ENCODE data around the gene SLC8A2.
"Not testable (repeated sequence)": the region's sequence is repeated elsewhere in the genome, so short reads cannot be mapped to it uniquely, and the experiment has no call there.

Gene SLC8A2

GRCh38 chr19:47387623-47388022 lies 84.1 kb downstream of the SLC8A2 start:
- H3K27ac ChIP-seq (ENCODE audit: low read depth, low read length); H3K36me3 ChIP-seq (ENCODE audit: control insufficient read depth, insufficient read depth, low read length); H3K4me3 ChIP-seq (ENCODE audit: low read depth, low read length); H3K9ac ChIP-seq (ENCODE audit: low read length); H3K9me3 ChIP-seq (ENCODE audit: control insufficient read depth, insufficient read depth, low read depth, low read length); H3K27me3 ChIP-seq (ENCODE audit: control insufficient read depth, insufficient read depth, low read length): not testable (repeated sequence)
- peaks cover 16% of the 10 kb centered on the region; the same call in 1 of the 2 replicates for H3K4me1 ChIP-seq (ENCODE audit: control insufficient read depth, insufficient read depth, low read length)

GRCh38 chr19:47386582-47386981 lies 85.1 kb downstream of the SLC8A2 start:
- not testable (repeated sequence) for H3K9ac ChIP-seq (ENCODE audit: low read length); H3K36me3 ChIP-seq (ENCODE audit: control insufficient read depth, insufficient read depth, low read length); H3K9me3 ChIP-seq (ENCODE audit: control insufficient read depth, insufficient read depth, low read depth, low read length); H3K4me3 ChIP-seq (ENCODE audit: low read depth, low read length); H3K27me3 ChIP-seq (ENCODE audit: control insufficient read depth, insufficient read depth, low read length); H3K27ac ChIP-seq (ENCODE audit: low read depth, low read length)
- peaks cover 13% of the 10 kb centered on the region; the same call in 1 of the 2 replicates for H3K4me1 ChIP-seq (ENCODE audit: control insufficient read depth, insufficient read depth, low read length)

GRCh38 chr19:47384533-47384932 lies 87.2 kb downstream of the SLC8A2 start:
- H3K4me3 ChIP-seq (ENCODE audit: low read depth, low read length); H3K27me3 ChIP-seq (ENCODE audit: control insufficient read depth, insufficient read depth, low read length); H3K27ac ChIP-seq (ENCODE audit: low read depth, low read length); H3K4me1 ChIP-seq (ENCODE audit: control insufficient read depth, insufficient read depth, low read length); H3K9me3 ChIP-seq (ENCODE audit: control insufficient read depth, insufficient read depth, low read depth, low read length); H3K9ac ChIP-seq (ENCODE audit: low read length): not testable (repeated sequence)
- H3K36me3 ChIP-seq (ENCODE audit: control insufficient read depth, insufficient read depth, low read length): peaks cover 29% of the 10 kb centered on the region

- not testable (repeated sequence) for H3K27ac ChIP-seq (ENCODE audit: low read depth, low read length); H3K9me3 ChIP-seq (ENCODE audit: control insufficient read depth, insufficient read depth, low read depth, low read length); H3K4me3 ChIP-seq (ENCODE audit: low read depth, low read length); H3K27me3 ChIP-seq (ENCODE audit: control insufficient read depth, insufficient read depth, low read length); H3K4me1 ChIP-seq (ENCODE audit: control insufficient read depth, insufficient read depth, low read length); H3K9ac ChIP-seq (ENCODE audit: low read length)
- peaks cover 35% of the 10 kb centered on the region for H3K36me3 ChIP-seq (ENCODE audit: control insufficient read depth, insufficient read depth, low read length)
Measured at GRCh38 chr19:47383890-47384289, 87.8 kb downstream of the SLC8A2 start.

- Histone ChIP-seq H3K27me3 (ENCODE audit: control insufficient read depth, insufficient read depth, low read length) (no peaks in the 10 kb centered on the region), H3K4me1 (ENCODE audit: control insufficient read depth, insufficient read depth, low read length) (peaks cover 6% of the 10 kb centered on the region; the same call in 1 of the 2 replicates), H3K9me3 (ENCODE audit: control insufficient read depth, insufficient read depth, low read depth, low read length) (no peaks in the 10 kb centered on the region), H3K4me3 (ENCODE audit: low read depth, low read length) (no peak overlapping the region), H3K9ac (ENCODE audit: low read length) (no peak overlapping the region), H3K36me3 (ENCODE audit: control insufficient read depth, insufficient read depth, low read length) (peaks cover 54% of the 10 kb centered on the region), H3K27ac (ENCODE audit: low read depth, low read length) (no peak overlapping the region)
Measured at GRCh38 chr19:47381653-47382279, 89.9 kb downstream of the SLC8A2 start.

- Histone ChIP-seq H3K36me3 (ENCODE audit: control insufficient read depth, insufficient read depth, low read length) (peaks cover 60% of the 10 kb centered on the region), H3K4me3 (ENCODE audit: low read depth, low read length) (no peak overlapping the region), H3K27me3 (ENCODE audit: control insufficient read depth, insufficient read depth, low read length) (no peaks in the 10 kb centered on the region), H3K27ac (ENCODE audit: low read depth, low read length) (no peak overlapping the region), H3K9me3 (ENCODE audit: control insufficient read depth, insufficient read depth, low read depth, low read length) (no peaks in the 10 kb centered on the region), H3K4me1 (ENCODE audit: control insufficient read depth, insufficient read depth, low read length) (peaks cover 6% of the 10 kb centered on the region; the same call in 1 of the 2 replicates), H3K9ac (ENCODE audit: low read length) (no peak overlapping the region)
Measured at GRCh38 chr19:47381121-47381520, 90.6 kb downstream of the SLC8A2 start.

GRCh38 chr19:47380559-47380958 lies 91.1 kb downstream of the SLC8A2 start:
- H3K4me3 ChIP-seq (ENCODE audit: low read depth, low read length): no peak overlapping the region
- no peak overlapping the region for H3K27ac ChIP-seq (ENCODE audit: low read depth, low read length)
- no peaks in the 10 kb centered on the region for H3K27me3 ChIP-seq (ENCODE audit: control insufficient read depth, insufficient read depth, low read length)
- H3K9me3 ChIP-seq (ENCODE audit: control insufficient read depth, insufficient read depth, low read depth, low read length): no peaks in the 10 kb centered on the region
- peaks cover 6% of the 10 kb centered on the region; the same call in 1 of the 2 replicates for H3K4me1 ChIP-seq (ENCODE audit: control insufficient read depth, insufficient read depth, low read length)
- H3K9ac ChIP-seq (ENCODE audit: low read length): no peak overlapping the region
- H3K36me3 ChIP-seq (ENCODE audit: control insufficient read depth, insufficient read depth, low read length): peaks cover 66% of the 10 kb centered on the region

GRCh38 chr19:47379381-47379938 lies 92.2 kb downstream of the SLC8A2 start:
- Histone ChIP-seq H3K9me3 (ENCODE audit: control insufficient read depth, insufficient read depth, low read depth, low read length) (no peaks in the 10 kb centered on the region), H3K9ac (ENCODE audit: low read length) (no peak overlapping the region), H3K27ac (ENCODE audit: low read depth, low read length) (no peak overlapping the region), H3K36me3 (ENCODE audit: control insufficient read depth, insufficient read depth, low read length) (peaks cover 77% of the 10 kb centered on the region), H3K4me1 (ENCODE audit: control insufficient read depth, insufficient read depth, low read length) (peaks cover 6% of the 10 kb centered on the region; the same call in 1 of the 2 replicates), H3K27me3 (ENCODE audit: control insufficient read depth, insufficient read depth, low read length) (no peaks in the 10 kb centered on the region), H3K4me3 (ENCODE audit: low read depth, low read length) (no peak overlapping the region)

- Histone ChIP-seq H3K27ac (ENCODE audit: low read depth, low read length) (no peak overlapping the region), H3K27me3 (ENCODE audit: control insufficient read depth, insufficient read depth, low read length) (no peaks in the 10 kb centered on the region), H3K4me3 (ENCODE audit: low read depth, low read length) (no peak overlapping the region), H3K36me3 (ENCODE audit: control insufficient read depth, insufficient read depth, low read length) (peaks cover 89% of the 10 kb centered on the region), H3K4me1 (ENCODE audit: control insufficient read depth, insufficient read depth, low read length) (peaks cover 2% of the 10 kb centered on the region; the same call in 1 of the 2 replicates), H3K9ac (ENCODE audit: low read length) (no peak overlapping the region), H3K9me3 (ENCODE audit: control insufficient read depth, insufficient read depth, low read depth, low read length) (no peaks in the 10 kb centered on the region)
Measured at GRCh38 chr19:47378246-47378645, 93.4 kb downstream of the SLC8A2 start.
